ENCODE data around the gene TLR6. TPM values are rescaled to one million over a fixed set of nuclear protein-coding genes. Genes with fewer than 3 reads are reported as not detected.

TLR6 gene
- total and polyA plus RNA-seq, 2 experiments from 2014 or later, result 0.24 to 1.1 TPM

DNA sequence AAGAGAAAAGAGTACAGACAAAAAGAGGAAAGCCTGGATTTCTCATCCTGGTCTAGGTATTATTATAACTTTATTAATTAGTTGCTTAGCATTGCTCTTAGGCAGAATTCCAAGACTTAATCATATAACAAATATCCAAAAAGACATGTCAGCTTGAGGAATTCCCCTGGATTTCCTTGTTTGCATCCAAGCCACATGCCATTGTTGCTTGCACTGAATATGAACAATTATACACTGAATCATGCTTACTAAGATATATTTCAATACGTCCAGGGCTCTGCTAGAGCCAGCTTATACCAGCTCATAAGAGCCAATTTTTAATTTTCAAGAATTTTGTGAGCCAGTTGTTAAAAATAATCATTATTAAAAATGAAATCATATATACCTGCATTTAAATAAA is 68.3 kb downstream of the TLR6 start:
- no peak overlapping the region for H3K4me3 ChIP-seq
- H4K20me1 ChIP-seq (ENCODE audit: insufficient read depth, poor library complexity, severe bottlenecking), result no peaks in the 10 kb centered on the region
- no peak overlapping the region for H3K27ac ChIP-seq
- no peaks in the 10 kb centered on the region for H3K4me1 ChIP-seq (ENCODE audit: insufficient read depth)
- no peak overlapping the region for H2AFZ ChIP-seq
- no peak overlapping the region for H3K4me2 ChIP-seq
- no peaks in the 10 kb centered on the region for H3K36me3 ChIP-seq (replicated peaks; ENCODE audit: insufficient read depth, low read depth)
- 84% methylated on average over 1 of the region's 1 CpG for WGBS (ENCODE audit: low lambda C conversion rate, missing lambda C conversion rate)
- TF ChIP-seq EZH2 (IDR thresholded peaks at IDR 0.05; ENCODE audit: borderline replicate concordance) (no peak), EZH2phosphoT487 (IDR thresholded peaks at IDR 0.05; ENCODE audit: low read depth, severe bottlenecking, unreplicated experiment) (no peak)
- H3K9me3 ChIP-seq (ENCODE audit: low read depth), result no peaks in the 10 kb centered on the region
- no peak for DNase-seq (ENCODE audit: low spot score)
- H3K27me3 ChIP-seq, result no peaks in the 10 kb centered on the region
- no peaks in the 10 kb centered on the region for H3K9me2 ChIP-seq (replicated peaks; ENCODE audit: insufficient read depth)
- H3K79me2 ChIP-seq, result no peaks in the 10 kb centered on the region

DNA sequence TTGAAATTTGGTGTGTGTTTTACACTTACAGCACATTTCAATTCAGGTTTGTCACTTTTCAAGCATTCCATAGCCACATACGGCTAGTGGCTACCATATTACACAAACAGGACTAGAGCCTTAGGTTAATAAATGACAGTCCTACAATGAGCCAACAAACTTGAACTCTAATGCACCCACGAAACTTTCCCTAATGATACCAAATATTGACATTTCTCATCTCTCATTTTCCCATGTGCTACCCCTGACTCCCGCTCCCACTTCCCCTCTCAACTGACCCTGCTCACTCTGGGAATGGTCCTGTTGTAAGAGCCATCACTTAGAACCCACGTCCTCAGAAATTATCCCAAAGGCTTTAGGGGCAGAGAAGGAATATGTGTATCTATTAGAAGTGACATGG is 68.9 kb downstream of the TLR6 start:
- Histone ChIP-seq H2AFZ (no peak overlapping the region), H3K4me3 (no peak overlapping the region), H3K27ac (no peak overlapping the region), H3K4me1 (ENCODE audit: insufficient read depth) (no peaks in the 10 kb centered on the region), H4K20me1 (ENCODE audit: insufficient read depth, poor library complexity, severe bottlenecking) (no peaks in the 10 kb centered on the region), H3K4me2 (no peak overlapping the region), H3K27me3 (no peaks in the 10 kb centered on the region), H3K9me2 (replicated peaks; ENCODE audit: insufficient read depth) (no peaks in the 10 kb centered on the region), H3K79me2 (no peaks in the 10 kb centered on the region), H3K36me3 (replicated peaks; ENCODE audit: insufficient read depth, low read depth) (no peaks in the 10 kb centered on the region), H3K9me3 (ENCODE audit: low read depth) (no peaks in the 10 kb centered on the region)
- TF ChIP-seq EZH2phosphoT487 (IDR thresholded peaks at IDR 0.05; ENCODE audit: low read depth, severe bottlenecking, unreplicated experiment), result no peak
- no peak for DNase-seq (ENCODE audit: low spot score)
- WGBS (ENCODE audit: low lambda C conversion rate, missing lambda C conversion rate), result 52% methylated on average over 4 of the region's 4 CpGs

DNA sequence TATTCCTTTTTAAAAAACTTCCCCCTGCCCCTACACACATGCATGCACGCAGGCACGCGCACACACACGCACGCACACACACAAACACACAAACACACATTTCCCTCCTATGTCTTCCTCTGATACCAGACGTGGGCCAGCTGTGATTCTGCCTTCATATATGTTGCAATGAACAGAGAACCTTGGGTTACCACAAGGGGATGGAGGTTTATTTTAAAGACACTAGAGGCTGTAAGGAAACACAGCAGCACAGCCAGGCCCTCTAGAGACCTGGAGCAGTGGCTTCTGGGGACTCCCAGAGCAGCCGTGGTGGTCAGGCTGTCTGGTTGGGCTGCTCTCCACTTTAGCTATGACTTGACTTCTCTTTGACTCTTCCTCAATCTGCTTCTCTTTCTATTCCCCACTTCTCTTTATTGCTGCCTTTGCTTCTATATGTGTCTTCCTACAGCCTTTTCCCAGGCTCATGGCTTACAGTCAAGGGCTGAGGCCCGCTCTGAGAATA is 70.7 kb downstream of the TLR6 start:
- Histone ChIP-seq H4K20me1 (ENCODE audit: insufficient read depth, poor library complexity, severe bottlenecking) (no peaks in the 10 kb centered on the region), H3K4me3 (no peak overlapping the region), H3K9me3 (ENCODE audit: low read depth) (no peaks in the 10 kb centered on the region), H3K27me3 (no peaks in the 10 kb centered on the region), H2AFZ (no peak overlapping the region), H3K27ac (no peak overlapping the region), H3K4me2 (no peak overlapping the region), H3K36me3 (replicated peaks; ENCODE audit: insufficient read depth, low read depth) (no peaks in the 10 kb centered on the region), H3K4me1 (ENCODE audit: insufficient read depth) (no peaks in the 10 kb centered on the region), H3K9me2 (replicated peaks; ENCODE audit: insufficient read depth) (no peaks in the 10 kb centered on the region), H3K79me2 (no peaks in the 10 kb centered on the region)
- TF ChIP-seq EZH2 (IDR thresholded peaks at IDR 0.05; ENCODE audit: borderline replicate concordance) (no peak), EZH2phosphoT487 (IDR thresholded peaks at IDR 0.05; ENCODE audit: low read depth, severe bottlenecking, unreplicated experiment) (no peak)
- TF ChIP-seq, protein P1, sequence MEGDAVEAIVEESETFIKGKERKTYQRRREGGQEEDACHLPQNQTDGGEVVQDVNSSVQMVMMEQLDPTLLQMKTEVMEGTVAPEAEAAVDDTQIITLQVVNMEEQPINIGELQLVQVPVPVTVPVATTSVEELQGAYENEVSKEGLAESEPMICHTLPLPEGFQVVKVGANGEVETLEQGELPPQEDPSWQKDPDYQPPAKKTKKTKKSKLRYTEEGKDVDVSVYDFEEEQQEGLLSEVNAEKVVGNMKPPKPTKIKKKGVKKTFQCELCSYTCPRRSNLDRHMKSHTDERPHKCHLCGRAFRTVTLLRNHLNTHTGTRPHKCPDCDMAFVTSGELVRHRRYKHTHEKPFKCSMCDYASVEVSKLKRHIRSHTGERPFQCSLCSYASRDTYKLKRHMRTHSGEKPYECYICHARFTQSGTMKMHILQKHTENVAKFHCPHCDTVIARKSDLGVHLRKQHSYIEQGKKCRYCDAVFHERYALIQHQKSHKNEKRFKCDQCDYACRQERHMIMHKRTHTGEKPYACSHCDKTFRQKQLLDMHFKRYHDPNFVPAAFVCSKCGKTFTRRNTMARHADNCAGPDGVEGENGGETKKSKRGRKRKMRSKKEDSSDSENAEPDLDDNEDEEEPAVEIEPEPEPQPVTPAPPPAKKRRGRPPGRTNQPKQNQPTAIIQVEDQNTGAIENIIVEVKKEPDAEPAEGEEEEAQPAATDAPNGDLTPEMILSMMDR (IDR thresholded peaks at IDR 0.05; ENCODE audit: poor library complexity), result no peak
- WGBS (ENCODE audit: low lambda C conversion rate, missing lambda C conversion rate), result 95% methylated on average over 8 of the region's 8 CpGs
- no peak for DNase-seq (ENCODE audit: low spot score)

- Histone ChIP-seq H4K20me1 (ENCODE audit: insufficient read depth, poor library complexity, severe bottlenecking) (no peaks in the 10 kb centered on the region), H2AFZ (no peak overlapping the region), H3K9me3 (ENCODE audit: low read depth) (no peaks in the 10 kb centered on the region), H3K36me3 (replicated peaks; ENCODE audit: insufficient read depth, low read depth) (no peaks in the 10 kb centered on the region), H3K4me1 (ENCODE audit: insufficient read depth) (no peaks in the 10 kb centered on the region), H3K4me2 (no peak overlapping the region), H3K79me2 (no peaks in the 10 kb centered on the region), H3K27me3 (no peaks in the 10 kb centered on the region), H3K4me3 (no peak overlapping the region), H3K27ac (no peak overlapping the region), H3K9me2 (replicated peaks; ENCODE audit: insufficient read depth) (no peaks in the 10 kb centered on the region)
- no peak for DNase-seq (ENCODE audit: low spot score)
- 78% methylated on average over 6 of the region's 6 CpGs for WGBS (ENCODE audit: low lambda C conversion rate, missing lambda C conversion rate)
- TF ChIP-seq EZH2 (IDR thresholded peaks at IDR 0.05; ENCODE audit: borderline replicate concordance) (no peak), EZH2phosphoT487 (IDR thresholded peaks at IDR 0.05; ENCODE audit: low read depth, severe bottlenecking, unreplicated experiment) (no peak)
- TF ChIP-seq, protein P1 (IDR thresholded peaks at IDR 0.05; ENCODE audit: poor library complexity), result no peak
These were observed 71.4 kb downstream of the TLR6 start for GRCh38 chr4:38785041-38785790.
